H9 (cell line): ENCODE results near the gene AKNA. TPM values are rescaled to one million over a fixed set of nuclear protein-coding genes. Genes with fewer than 3 reads are reported as not detected.

Experiments used
- DNase-seq: peaks from one replicate; pipeline ENCODE4 v3.0.0-alpha.2; 2017
- H2AFZ ChIP-seq: one replicate; pipeline ENCODE4 v1.6.1; 2013; ENCODE audit warnings: mild to moderate bottlenecking, low read length, control low read depth, moderate library complexity
- H2AK5ac ChIP-seq: 2 replicates; pipeline ENCODE4 v1.6.1; 2013; ENCODE audit warnings: low read length, control low read depth, mixed read lengths; ENCODE audit not compliant: insufficient read length
- H2BK120ac ChIP-seq: one replicate; pipeline ENCODE4 v1.6.1; 2013; ENCODE audit warnings: low read depth, mild to moderate bottlenecking, low read length, control low read depth, inconsistent platforms; ENCODE audit not compliant: poor library complexity, severe bottlenecking
- H2BK12ac ChIP-seq: 2 replicates; pipeline ENCODE4 v1.6.1; 2013; ENCODE audit warnings: low read length, control low read depth, mixed read lengths, low read depth; ENCODE audit not compliant: insufficient read length
- H2BK15ac ChIP-seq: 2 replicates; pipeline ENCODE4 v1.6.1; 2013; ENCODE audit warnings: low read depth, low read length, control low read depth
- H2BK20ac ChIP-seq: one replicate; pipeline ENCODE4 v1.6.1; 2013; ENCODE audit warnings: low read depth, mild to moderate bottlenecking, low read length, control low read depth, inconsistent platforms; ENCODE audit not compliant: poor library complexity, severe bottlenecking
- H2BK5ac ChIP-seq: 2 replicates; pipeline ENCODE4 v1.6.1; 2013; ENCODE audit warnings: low read length, control low read depth, mixed read lengths; ENCODE audit not compliant: insufficient read length
- H3K14ac ChIP-seq: 2 replicates; pipeline ENCODE4 v1.6.1; 2013; ENCODE audit warnings: low read length, control low read depth; ENCODE audit not compliant: insufficient read depth
- H3K18ac ChIP-seq: 2 replicates; pipeline ENCODE4 v1.6.1; 2013; ENCODE audit warnings: low read depth, mild to moderate bottlenecking, mixed read lengths, low read length, control low read depth; ENCODE audit not compliant: insufficient read length
- H3K23ac ChIP-seq: 2 replicates; pipeline ENCODE4 v1.6.1; 2013; ENCODE audit warnings: low read length, control low read depth, mixed read lengths, low read depth; ENCODE audit not compliant: insufficient read length
- H3K23me2 ChIP-seq: 2 replicates; pipeline ENCODE4 v1.6.1; 2013; ENCODE audit warnings: low read depth, mild to moderate bottlenecking, mixed read lengths, low read length, control low read depth; ENCODE audit not compliant: insufficient read length, poor library complexity, severe bottlenecking
- H3K27ac ChIP-seq: 2 replicates; pipeline ENCODE4 v1.5.1; 2013; ENCODE audit warnings: low read length, control low read depth, mixed read lengths, low read depth; ENCODE audit not compliant: insufficient read length
- H3K27me3 ChIP-seq: 2 replicates; pipeline ENCODE4 v1.6.1; 2013; ENCODE audit warnings: low read length, control low read depth, inconsistent platforms; ENCODE audit not compliant: insufficient read depth
- H3K4ac ChIP-seq: 2 replicates; pipeline ENCODE4 v1.6.1; 2013; ENCODE audit warnings: low read depth, mild to moderate bottlenecking, control low read depth, inconsistent platforms, low read length, moderate library complexity
- H3K4me1 ChIP-seq: 2 replicates; pipeline ENCODE4 v1.6.1; 2013; ENCODE audit warnings: low read length, control low read depth, inconsistent platforms; ENCODE audit not compliant: insufficient read depth
- H3K4me2 ChIP-seq: 2 replicates; pipeline ENCODE4 v1.6.1; 2013; ENCODE audit warnings: low read length, control low read depth, mixed read lengths; ENCODE audit not compliant: insufficient read length, insufficient read depth
- H3K56ac ChIP-seq: 2 replicates; pipeline ENCODE4 v1.6.1; 2013; ENCODE audit warnings: low read depth, mild to moderate bottlenecking, mixed read lengths, low read length, control low read depth; ENCODE audit not compliant: insufficient read length
- H3K79me1 ChIP-seq: 2 replicates; pipeline ENCODE4 v1.6.1; 2013; ENCODE audit warnings: low read depth, mild to moderate bottlenecking, moderate library complexity, low read length, control low read depth, inconsistent platforms; ENCODE audit not compliant: insufficient read depth, poor library complexity, severe bottlenecking
- H3K79me2 ChIP-seq: 2 replicates; pipeline ENCODE4 v1.6.1; 2013; ENCODE audit warnings: low read length, control low read depth, inconsistent platforms; ENCODE audit not compliant: insufficient read depth
- H3K9ac ChIP-seq: 2 replicates; pipeline ENCODE4 v1.6.1; 2013; ENCODE audit warnings: low read length, control low read depth, mixed read lengths; ENCODE audit not compliant: insufficient read length; ENCODE audit errors: extremely low read depth
- H3K9me3 ChIP-seq: one replicate; pipeline ENCODE4 v1.6.1; 2013; ENCODE audit warnings: low read depth, low read length, inconsistent platforms; ENCODE audit not compliant: control insufficient read depth
- H3T11ph ChIP-seq: one replicate; pipeline ENCODE4 v1.6.1; 2013; ENCODE audit warnings: mild to moderate bottlenecking, low read length, control low read depth, inconsistent platforms
- H4K20me1 ChIP-seq: one replicate; pipeline ENCODE4 v1.6.1; 2013; ENCODE audit not compliant: control insufficient read depth, insufficient read length, insufficient read depth
- H4K5ac ChIP-seq: 2 replicates; pipeline ENCODE4 v1.6.1; 2013; ENCODE audit warnings: low read depth, mild to moderate bottlenecking, mixed read lengths, low read length, control low read depth; ENCODE audit not compliant: insufficient read length
- H4K8ac ChIP-seq: replicated peaks from 2 replicates; pipeline ENCODE4 v1.6.1; 2013; ENCODE audit warnings: low read length, control low read depth, mixed read lengths, low read depth; ENCODE audit not compliant: insufficient read length
- H4K91ac ChIP-seq: 2 replicates; pipeline ENCODE4 v1.6.1; 2013; ENCODE audit warnings: low read depth, mild to moderate bottlenecking, moderate library complexity, mixed read lengths, low read length, control low read depth; ENCODE audit not compliant: insufficient read length
- H3K27ac Mint-ChIP-seq, 3 experiments: 2 replicates in 2 of 3; 3 replicates in 1 of 3; pipeline ENCODE4 v1.8.0; 2020 to 2021; ENCODE audit warnings: mixed read lengths in 3 of 3, mild to moderate bottlenecking in 1 of 3, moderate library complexity in 1 of 3
- H3K27me3 Mint-ChIP-seq: 2 replicates; pipeline ENCODE4 v1.8.0; 2021; ENCODE audit warnings: low read depth, mild to moderate bottlenecking, moderate library complexity, mixed read lengths
- H3K36me3 Mint-ChIP-seq, 3 experiments: 2 replicates in 2 of 3; 3 replicates in 1 of 3; pipeline ENCODE4 v1.8.0; 2020 to 2021; ENCODE audit warnings: low read depth in 3 of 3, mixed read lengths in 3 of 3; ENCODE audit not compliant: insufficient read depth in 1 of 3
- H3K4me1 Mint-ChIP-seq, 2 experiments: 2 replicates each; pipeline ENCODE4 v1.8.0; 2020; ENCODE audit warnings: mixed read lengths in 2 of 2
- H3K4me3 Mint-ChIP-seq, 2 experiments: 2 replicates in 1 of 2; 3 replicates in 1 of 2; pipeline ENCODE4 v1.8.0; 2020 to 2021; ENCODE audit warnings: mild to moderate bottlenecking in 2 of 2, mixed read lengths in 2 of 2, moderate library complexity in 1 of 2
- H3K9me3 Mint-ChIP-seq, 2 experiments: 2 replicates in 1 of 2; 3 replicates in 1 of 2; pipeline ENCODE4 v1.8.0; 2020; ENCODE audit warnings: mild to moderate bottlenecking in 2 of 2, mixed read lengths in 2 of 2, moderate library complexity in 1 of 2
- WGBS: extraction: QIAGEN DNeasy Blood & Tissue Kit; methylation state at CpG from one replicate; pipeline ENCODE4 v1.1.7; 2013; ENCODE audit warnings: missing lambda C conversion rate, low lambda C conversion rate, mixed read lengths; ENCODE audit not compliant: insufficient read length; ENCODE audit errors: extremely low coverage; 5-methylcytosine and 5-hydroxymethylcytosine counted together
- total RNA-seq: library from RNA; stranded (reverse); gene quantifications from 2 replicates; pipeline ENCODE4 v1.2.1, GENCODE V29; 2021
- TF ChIP-seq, protein P1 (sequence below): fragments of 200-600 bp; sonication (generic); conservative IDR thresholded peaks from 3 replicates; pipeline ENCODE4 v1.8.0; 2021; ENCODE audit warnings: antibody characterized with exemption, mild to moderate bottlenecking

AKNA gene
- total RNA-seq, 1 experiment from 2014 or later = 19.7 TPM

GRCh38 chr9:114300153-114300845 is 87.5 kb downstream of the AKNA start:
- Mint-ChIP-seq H3K27me3 (no peaks in the 10 kb centered on the region), H3K36me3 (peaks cover 9 to 18% (median 10%) of the 10 kb centered on the region in 3 experiments), H3K4me1 (no peaks in the 10 kb centered on the region), H3K9me3 (peaks cover 6 to 8% of the 10 kb centered on the region in 2 experiments; a peak in 4 of 5 replicates), H3K4me3 (no peak overlapping the region), H3K27ac (peak overlapping the region in 1 of 3 experiments; percentile 87; a peak in 1 of 7 replicates)
- Histone ChIP-seq H2BK5ac (no peak overlapping the region), H3K23me2 (no peaks in the 10 kb centered on the region), H3K4ac (no peak overlapping the region), H2BK15ac (no peak overlapping the region), H2BK20ac (no peak overlapping the region), H3K79me2 (no peaks in the 10 kb centered on the region), H3K27ac (no peak overlapping the region), H3K9me3 (no peaks in the 10 kb centered on the region), H3T11ph (no peak overlapping the region), H2AFZ (no peak overlapping the region), H3K79me1 (no peaks in the 10 kb centered on the region), H2BK12ac (no peak overlapping the region), H3K23ac (no peak overlapping the region), H3K4me2 (no peak overlapping the region), H2AK5ac (no peak overlapping the region), H4K20me1 (no peaks in the 10 kb centered on the region), H4K8ac (no peak overlapping the region), H3K56ac (no peak overlapping the region), H3K27me3 (no peaks in the 10 kb centered on the region), H3K9ac (no peak overlapping the region), H3K4me1 (no peaks in the 10 kb centered on the region), H4K5ac (no peak overlapping the region), H3K14ac (no peak overlapping the region), H2BK120ac (no peak overlapping the region), H3K18ac (no peak overlapping the region), H4K91ac (no peak overlapping the region)
- TF ChIP-seq, protein P1, sequence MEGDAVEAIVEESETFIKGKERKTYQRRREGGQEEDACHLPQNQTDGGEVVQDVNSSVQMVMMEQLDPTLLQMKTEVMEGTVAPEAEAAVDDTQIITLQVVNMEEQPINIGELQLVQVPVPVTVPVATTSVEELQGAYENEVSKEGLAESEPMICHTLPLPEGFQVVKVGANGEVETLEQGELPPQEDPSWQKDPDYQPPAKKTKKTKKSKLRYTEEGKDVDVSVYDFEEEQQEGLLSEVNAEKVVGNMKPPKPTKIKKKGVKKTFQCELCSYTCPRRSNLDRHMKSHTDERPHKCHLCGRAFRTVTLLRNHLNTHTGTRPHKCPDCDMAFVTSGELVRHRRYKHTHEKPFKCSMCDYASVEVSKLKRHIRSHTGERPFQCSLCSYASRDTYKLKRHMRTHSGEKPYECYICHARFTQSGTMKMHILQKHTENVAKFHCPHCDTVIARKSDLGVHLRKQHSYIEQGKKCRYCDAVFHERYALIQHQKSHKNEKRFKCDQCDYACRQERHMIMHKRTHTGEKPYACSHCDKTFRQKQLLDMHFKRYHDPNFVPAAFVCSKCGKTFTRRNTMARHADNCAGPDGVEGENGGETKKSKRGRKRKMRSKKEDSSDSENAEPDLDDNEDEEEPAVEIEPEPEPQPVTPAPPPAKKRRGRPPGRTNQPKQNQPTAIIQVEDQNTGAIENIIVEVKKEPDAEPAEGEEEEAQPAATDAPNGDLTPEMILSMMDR = no peak
- DNase-seq = no peak
- WGBS = no CpG with 5 or more reads among the region's 4 CpGs
